ENCODE results near the gene CNN2.
A peak's percentile ranks its signal among the peaks of the same experiment; 100 is the strongest.

The CNN2 gene

GRCh38 chr19:1025960-1026782 lies at the start of gene CNN2:
Gene CNN2, plus strand, starts transcription at chr19:1026608. Its CDS starts 54 bp downstream, at chr19:1026662.
- DNase-seq (ENCODE audit: low read depth): no peak

GRCh38 chr19:977058-977464 lies 49.3 kb upstream of the CNN2 start:
- no peak for DNase-seq (ENCODE audit: low read depth)

- DNase-seq (ENCODE audit: low read depth): no peak
Observed at GRCh38 chr19:979318-979741, 47.1 kb upstream of the CNN2 start.

GRCh38 chr19:980133-980998 lies 46.0 kb upstream of the CNN2 start:
- DNase-seq (ENCODE audit: low read depth): no peak

GRCh38 chr19:982567-983170 lies 43.7 kb upstream of the CNN2 start:
- DNase-seq (ENCODE audit: low read depth): peak; percentile 70

DNA sequence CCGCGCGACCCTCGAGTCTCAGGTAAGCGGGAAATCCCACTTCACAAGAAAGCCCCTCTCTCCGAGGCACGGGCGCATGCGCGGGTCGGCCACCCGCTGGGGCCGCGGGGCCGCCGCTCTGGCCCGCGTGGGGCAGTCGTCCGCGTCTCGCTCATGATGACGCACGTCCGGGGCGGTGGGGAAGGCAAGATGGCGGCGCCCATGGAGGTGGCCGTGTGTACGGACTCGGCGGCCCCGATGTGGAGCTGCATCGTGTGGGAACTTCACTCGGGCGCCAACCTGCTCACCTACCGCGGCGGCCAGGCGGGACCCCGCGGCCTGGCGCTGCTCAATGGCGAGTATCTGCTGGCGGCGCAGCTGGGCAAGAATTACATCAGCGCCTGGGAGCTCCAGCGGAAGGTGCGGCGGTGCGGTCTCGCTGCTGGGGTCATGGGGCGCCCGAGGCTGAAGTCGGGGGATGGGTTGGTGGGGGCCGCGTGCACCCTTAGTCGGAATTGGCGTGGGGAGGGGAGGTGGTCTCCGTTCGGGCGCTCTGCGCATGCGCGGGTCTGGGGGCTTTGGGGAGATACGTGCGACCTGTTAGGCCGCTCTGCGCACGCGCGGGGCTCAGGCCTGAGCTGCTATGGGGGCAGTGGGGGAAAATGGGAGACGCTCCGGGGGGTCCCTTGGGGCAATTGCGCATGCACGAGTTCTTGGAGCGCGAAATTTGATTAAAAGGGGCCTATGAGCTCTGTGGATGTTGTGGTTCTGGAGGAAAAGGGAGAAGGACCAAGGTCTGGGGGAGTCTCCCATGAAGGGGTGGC lies 42.0 kb upstream of the CNN2 start, which contains the start of gene WDR18:
WDR18 (plus strand) TSS at position 181 of the 803 bp plus-strand sequence; CDS start at position 190, 9 bp downstream.
- DNase-seq (ENCODE audit: low read depth): peak; percentile 83

- no peak for DNase-seq (ENCODE audit: low read depth)
Observed at GRCh38 chr19:986083-986482, 40.3 kb upstream of the CNN2 start.

DNA sequence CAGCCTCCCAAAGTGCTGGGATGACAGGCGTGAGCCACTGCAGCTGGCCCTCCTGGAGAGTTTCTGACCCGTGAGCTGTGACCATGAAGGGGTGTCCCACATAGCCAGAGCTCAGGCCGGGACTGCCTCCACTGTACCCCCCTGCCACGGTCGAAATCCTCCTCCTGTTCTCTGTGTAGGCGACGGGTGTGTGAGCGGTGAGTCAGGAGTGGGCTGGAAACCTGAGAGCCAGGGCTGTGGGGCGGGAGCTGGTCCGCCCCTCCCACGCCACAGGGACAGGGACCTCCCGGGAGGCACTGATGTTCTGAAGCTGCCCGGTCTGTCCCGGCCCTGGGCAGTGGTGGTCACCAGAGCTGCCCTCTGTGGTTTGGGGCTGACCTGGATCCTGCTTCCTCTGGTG lies 38.3 kb upstream of the CNN2 start:
- no peak for DNase-seq (ENCODE audit: low read depth)

GRCh38 chr19:988510-988909 lies 37.9 kb upstream of the CNN2 start:
- no peak for DNase-seq (ENCODE audit: low read depth)

DNA sequence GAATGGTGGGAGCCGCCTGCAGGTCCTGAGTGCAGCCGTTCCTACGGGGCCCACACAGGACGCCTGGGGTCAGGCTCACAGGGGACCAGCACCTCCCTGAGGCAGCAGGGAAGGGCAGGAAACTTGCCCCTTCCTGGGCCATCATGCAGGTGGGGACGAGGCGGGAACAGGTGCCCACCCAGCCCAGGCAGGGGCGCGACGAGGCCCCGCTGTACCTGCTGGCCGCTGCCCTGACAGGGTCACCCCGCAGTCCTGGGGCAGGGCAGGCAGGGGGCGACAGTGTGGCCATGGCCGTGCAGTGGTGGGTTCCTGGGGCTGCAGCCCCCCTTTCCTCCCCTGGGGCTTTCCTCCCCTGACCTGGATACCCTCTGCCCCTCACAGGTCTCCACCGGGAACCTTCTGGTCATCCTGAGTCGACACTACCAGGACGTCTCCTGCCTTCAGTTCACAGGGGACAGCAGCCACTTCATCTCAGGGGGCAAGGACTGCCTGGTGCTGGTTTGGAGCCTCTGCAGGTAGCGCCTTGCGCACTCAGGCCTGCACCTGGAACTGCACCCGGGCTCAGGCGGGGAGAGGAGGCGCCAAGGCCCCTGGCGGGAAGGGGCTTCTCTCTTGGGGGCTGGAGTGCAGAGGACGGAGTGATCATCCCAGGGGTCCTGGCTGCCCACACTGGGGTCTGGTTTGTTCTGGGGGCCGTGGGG lies 36.9 kb upstream of the CNN2 start:
- no peak for DNase-seq (ENCODE audit: low read depth)

GRCh38 chr19:990119-990571 lies 36.3 kb upstream of the CNN2 start:
- DNase-seq (ENCODE audit: low read depth): no peak

DNA sequence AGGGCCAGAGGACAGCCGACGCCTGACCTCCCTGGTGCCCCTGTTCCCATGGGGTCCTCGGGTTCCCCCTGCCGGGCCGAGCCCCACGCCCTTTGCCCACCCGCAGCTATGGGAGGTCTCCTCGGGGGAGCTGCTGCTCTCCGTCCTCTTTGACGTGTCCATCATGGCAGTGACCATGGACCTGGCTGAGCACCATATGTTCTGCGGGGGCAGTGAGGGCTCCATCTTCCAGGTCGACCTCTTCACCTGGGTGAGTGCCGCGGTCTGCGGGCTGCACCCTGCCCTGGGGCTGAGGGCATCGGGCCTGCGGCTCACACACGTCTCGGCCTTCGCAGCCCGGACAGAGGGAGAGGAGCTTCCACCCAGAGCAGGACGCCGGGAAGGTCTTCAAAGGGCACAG lies 35.7 kb upstream of the CNN2 start:
- DNase-seq (ENCODE audit: low read depth): no peak

DNA sequence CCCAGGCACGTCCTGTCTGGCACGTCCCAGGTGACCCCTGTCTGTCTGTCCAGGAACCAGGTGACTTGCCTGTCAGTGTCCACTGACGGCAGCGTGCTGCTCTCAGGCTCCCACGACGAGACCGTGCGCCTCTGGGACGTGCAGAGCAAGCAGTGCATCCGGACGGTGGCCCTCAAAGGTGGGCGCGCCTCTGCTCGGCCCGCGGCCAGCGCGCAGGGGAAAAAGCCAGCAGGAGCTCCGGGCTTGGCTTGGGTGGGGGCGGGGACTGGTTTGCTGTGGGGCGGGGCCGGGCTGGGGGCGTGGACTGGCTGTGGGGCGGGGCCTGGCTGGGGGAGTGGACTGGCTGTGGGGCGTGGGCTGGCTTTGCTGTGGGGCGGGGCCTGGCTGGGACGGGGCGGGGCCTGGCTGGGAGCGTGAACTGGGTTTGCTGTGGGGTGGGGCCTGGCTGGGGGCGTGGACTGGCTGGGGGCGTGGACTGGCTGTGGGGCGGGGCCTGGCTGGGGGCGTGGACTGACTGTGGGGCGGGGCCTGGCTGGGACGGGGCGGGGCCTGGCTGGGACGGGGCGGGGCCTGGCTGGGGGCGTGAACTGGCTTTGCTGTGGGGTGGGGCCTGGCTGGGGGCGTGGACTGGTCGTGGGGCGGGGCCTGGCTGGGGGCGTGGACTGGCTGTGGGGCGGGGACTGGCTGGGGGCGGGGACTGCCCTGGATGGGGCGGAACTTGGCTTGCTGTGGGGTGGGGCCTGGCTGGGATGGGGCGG lies 35.1 kb upstream of the CNN2 start:
- peak; percentile 44 for DNase-seq (ENCODE audit: low read depth)

DNA sequence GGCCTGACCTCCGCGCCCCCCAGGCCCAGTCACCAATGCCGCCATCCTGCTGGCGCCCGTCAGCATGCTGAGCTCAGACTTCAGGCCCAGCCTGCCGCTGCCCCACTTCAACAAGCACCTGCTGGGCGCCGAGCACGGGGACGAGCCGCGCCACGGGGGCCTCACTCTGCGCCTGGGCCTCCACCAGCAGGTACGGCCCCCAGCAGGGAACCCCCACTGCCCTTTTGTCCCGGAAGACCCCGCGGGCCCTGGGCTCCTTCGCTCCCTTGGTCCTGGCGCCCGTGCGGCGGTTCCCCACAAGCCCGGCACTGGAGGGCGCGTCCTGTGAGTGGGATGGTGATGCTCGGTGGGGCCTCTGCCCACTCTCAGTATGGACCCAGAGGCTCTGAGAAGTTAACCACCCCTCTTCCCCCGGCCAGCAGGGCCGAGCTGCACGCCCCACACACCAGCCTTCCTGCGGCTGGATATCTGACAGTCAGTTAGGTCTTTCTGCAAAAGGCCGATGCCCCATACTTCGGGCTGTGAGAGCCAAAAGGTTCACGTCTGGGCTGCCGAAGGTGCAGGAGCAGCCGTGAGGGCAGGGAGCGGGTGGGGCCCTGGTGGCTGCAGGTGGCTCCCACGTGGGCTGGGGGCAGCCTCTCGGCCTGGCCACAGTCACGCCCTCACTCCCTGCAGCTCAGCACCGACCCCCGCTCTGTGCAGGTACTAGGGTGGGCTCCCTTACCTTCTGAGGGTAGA lies 34.3 kb upstream of the CNN2 start:
- no peak for DNase-seq (ENCODE audit: low read depth)

DNA sequence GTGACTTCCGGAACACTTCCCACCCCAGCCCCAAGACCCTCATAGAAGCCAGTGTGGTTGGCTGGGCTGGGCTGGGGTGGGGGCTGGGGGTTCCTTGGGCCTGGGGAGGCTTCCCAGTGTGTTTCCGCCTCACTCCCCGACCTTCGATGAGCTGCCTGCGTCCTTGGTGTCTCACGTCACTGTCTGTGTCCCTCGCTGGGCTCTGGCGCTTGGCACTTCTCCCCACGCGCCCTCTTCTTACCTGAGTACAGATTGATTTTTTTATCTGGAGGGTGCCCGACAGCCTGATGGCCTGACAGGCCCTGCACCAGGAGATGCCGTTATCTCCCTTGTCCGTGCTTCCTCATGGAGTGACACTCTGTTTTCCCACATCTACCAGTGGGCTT lies 33.7 kb upstream of the CNN2 start:
- no peak for DNase-seq (ENCODE audit: low read depth)

DNA sequence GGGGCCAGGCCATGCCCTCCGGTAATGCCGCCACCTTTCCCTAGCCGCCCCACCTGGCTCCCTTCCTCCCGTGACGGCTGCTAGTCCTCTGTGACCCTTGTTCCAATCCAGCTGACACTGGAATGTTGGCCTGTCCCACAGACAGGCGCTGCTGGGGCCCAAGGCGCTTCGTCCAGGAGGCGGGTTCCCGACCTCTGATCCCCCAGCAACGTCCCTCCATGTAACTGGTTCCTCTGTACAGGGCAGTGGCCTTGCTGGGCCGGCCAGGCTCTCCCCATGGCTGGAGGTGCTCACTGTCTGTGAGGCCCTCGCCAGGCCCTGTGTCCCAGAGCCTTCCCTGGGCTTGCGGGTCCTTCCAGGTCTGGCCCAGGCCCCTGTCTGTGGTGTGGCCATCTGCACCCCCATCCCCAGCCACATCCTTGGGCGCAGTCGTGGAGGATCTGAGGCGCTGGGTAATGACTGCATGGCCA lies 33.0 kb upstream of the CNN2 start:
- DNase-seq (ENCODE audit: low read depth): no peak

- DNase-seq (ENCODE audit: low read depth): no peak
Observed at GRCh38 chr19:993831-994393, 32.5 kb upstream of the CNN2 start.

- DNase-seq (ENCODE audit: low read depth): no peak
Observed at GRCh38 chr19:994516-994915, 31.9 kb upstream of the CNN2 start.

Data from stimulated activated CD8-positive, alpha-beta memory T cell treated with anti-CD3 and anti-CD28 coated beads, Interleukin-15, amount 100 ng/mL, for 24 hours (primary cell).